Stimulated activated CD8-positive, alpha-beta memory T cell treated with anti-CD3 and anti-CD28 coated beads, Interleukin-7, amount 100 ng/mL, for 1 hour (primary cell): ENCODE measurements around the gene NUFIP2.
A peak's percentile ranks its signal among the peaks of the same experiment; 100 is the strongest.
"Not testable (repeated sequence)": the region's sequence is repeated elsewhere in the genome, so short reads cannot be mapped to it uniquely, and the experiment has no call there.

ENCODE experiments used
- DNase-seq, 2 donors: peaks; one replicate each; pipeline ENCODE4 v3.0.0-alpha.2; 2020; ENCODE audit warnings: low read depth in 2 of 2

The NUFIP2 gene

DNA sequence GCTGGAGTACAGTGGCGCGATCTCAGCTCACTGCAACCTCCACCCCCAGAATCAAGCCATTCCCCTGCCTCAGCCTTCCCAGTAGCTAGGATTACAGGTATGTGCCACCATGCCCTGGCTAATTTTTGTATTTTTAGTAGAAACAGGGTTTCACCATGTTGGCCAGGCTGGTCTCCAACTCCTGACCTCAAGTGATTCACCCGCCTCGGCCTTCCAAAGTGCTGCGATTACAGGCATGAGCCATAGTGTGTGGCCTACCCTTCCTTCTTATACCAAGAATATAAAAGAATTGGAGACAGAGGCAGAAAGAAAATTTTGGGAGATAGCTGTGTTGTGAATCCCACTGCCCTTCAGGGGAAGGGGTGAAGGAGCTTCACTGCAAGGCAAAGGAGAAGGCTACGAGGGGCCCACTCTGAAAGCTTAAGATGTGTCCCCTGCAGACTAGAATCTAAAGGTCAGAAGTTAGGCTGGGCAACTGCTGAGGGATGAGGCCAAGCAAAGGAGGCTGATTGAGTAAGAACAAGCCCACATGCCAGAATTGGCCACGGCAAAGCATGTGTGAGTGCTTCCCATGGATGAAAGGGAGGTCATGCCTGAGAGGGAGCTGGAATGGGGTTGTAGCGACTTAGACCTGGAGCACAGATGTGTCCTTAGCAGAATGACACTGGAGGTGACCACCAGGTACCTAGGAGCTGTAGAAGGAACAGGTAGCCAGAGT lies 55.7 kb downstream of the NUFIP2 start:
- DNase-seq = no peak

DNA sequence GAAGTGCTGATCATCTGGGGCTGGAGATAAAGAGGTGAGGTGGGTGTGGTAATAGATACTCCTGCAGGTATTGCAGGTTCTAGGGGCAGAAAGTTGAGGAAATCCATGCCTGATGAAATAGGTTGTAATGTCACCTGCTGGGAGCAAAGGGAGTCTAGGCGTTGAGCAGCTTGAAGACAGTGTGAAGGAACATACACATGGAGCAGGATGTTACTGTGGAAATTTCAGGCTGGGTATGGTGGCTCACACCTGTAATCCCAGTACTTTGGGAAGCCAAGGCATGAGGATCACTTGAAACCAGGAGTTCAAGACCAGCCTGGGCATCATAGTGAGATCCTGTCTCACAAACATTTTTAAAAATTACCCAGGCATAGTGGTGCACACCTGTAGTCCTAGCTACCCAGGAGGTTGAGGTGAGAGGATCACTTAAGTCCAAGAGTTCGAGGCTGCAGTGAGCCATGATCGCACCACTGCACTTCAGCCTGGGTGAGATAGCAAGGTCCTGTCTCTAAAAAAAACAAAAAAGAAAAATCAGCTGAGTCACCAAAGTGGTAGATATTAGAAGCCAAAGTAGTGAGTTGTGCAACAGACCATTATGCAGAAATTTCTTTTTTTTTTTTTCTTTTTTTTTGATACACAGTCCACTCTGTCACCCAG lies 56.3 kb downstream of the NUFIP2 start:
- DNase-seq = no peak

DNA sequence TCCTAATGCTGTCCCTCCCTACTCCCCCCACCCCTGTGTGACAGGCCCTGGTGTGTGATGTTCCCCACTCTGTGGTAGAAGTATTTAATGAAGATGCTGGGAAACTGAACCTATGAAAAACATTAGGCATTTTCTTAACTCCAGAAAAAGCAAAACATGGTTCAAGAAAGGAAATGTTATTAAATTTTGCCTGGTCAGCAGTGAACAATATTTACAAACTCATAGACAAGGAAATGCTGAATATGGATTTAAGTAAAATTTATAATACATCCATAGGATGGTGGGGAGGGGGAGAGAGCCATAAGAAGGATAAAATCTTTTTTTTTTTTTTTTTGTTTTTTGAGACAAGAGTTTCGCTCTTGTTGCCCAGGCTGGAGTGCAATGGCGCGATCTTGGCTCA lies 58.0 kb downstream of the NUFIP2 start:
- no peak for DNase-seq

DNA sequence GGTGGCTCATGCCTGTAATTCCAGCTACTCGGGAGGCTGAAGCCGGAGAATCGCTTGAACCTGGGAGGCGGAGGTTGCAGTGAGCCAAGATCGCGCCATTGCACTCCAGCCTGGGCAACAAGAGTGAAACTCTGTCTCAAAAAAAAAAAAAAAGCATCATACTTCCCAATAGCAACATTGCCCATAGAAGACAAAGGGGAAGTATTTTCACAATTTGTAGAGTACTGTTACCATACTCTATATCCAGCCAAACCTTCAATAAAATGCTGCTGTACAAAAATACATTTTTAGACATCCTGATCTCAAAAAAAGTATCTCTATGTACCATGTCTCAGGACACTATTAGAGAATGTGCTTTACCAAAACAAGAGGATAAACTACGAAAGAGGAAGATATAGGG lies 59.0 kb downstream of the NUFIP2 start:
- DNase-seq = not testable (repeated sequence)

DNA sequence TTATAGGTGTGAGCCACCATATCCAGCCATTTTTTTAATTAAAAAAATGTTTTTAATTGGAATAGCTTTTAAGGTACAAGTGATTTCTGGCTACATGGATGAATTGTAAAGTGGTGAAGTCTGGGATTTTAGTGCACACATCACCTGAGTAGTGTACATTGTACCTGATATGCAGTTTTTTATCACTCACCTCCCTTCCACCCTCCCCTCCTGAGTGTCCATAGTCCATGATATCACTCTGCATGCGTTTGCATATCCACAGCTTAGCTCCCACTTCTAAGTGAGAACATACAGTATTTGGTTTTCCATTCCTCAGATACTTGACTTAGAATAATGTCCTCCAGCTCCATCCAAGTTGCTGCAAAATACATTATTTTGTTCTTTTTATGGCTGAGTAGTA lies 60.6 kb downstream of the NUFIP2 start:
- DNase-seq = no peak

DNA sequence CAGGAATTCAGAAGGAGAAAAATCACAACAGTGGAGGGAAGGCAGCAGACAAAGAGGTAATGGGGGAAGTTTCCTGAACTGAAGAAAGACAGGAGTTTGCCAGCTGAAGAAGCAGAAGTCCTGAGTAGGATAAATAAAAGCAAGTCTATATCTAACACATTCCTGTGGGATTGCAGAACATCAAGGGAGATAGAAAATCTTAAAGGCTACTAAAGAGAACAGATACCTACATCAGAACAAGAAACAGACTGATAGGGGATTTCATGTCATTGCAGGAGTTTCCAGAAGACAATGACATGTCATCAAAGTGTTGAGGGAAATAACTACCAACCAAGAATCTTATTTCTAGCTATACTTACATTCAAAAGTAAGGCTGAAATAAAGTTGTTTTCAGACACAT lies 68.6 kb downstream of the NUFIP2 start:
- no peak for DNase-seq

DNA sequence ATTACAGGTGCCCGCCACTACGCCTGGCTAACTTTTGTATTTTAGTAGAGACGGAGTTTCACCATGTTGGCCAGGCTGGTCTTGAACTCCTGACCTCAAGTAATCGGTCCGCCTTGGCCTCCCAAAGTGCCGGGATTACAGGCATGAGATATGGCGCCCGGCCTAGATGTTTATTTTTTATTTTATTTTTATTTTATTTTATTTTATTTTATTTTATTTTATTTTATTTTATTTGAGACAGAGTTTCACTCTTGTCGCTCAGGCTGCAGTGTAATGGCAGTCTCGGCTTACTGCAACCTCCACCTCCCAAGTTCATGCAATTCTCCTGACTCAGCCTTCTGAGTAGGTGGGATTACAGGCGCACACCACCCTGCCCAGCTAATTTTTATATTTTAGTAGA lies 72.6 kb downstream of the NUFIP2 start:
- not testable (repeated sequence) for DNase-seq

DNA sequence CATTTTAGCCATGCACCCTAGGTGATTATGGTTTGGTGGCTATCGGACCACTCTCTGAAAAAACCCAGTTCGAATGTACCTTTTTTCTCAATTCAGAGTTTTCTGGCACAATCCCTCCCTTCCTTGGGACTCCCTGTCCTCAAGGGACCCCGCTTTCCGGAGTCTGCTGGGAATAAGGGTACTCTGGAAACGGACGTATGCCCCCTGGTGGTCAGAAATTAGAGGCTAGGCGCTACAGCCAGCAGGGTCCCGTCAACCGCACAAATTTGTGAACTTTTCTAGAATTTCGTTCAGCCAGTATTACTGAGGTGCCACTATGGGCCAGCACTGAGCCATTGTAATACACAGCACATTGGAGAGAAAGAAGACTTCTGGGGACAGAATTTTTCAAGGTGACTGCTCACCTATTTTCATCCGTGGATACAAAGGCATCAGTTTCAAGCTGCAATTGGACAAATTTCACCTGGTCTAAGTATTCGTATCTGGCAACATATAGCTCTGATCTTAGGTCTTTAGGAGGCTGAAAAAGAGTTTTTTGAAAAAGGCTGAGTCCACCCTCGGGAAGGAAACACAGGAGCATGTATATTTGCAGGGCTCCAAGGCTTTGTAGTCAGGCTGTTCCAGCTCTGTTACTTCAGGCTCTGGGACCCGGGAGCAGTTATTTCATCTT lies 74.4 kb downstream of the NUFIP2 start:
- peak; percentile 42 to 47 for DNase-seq

DNA sequence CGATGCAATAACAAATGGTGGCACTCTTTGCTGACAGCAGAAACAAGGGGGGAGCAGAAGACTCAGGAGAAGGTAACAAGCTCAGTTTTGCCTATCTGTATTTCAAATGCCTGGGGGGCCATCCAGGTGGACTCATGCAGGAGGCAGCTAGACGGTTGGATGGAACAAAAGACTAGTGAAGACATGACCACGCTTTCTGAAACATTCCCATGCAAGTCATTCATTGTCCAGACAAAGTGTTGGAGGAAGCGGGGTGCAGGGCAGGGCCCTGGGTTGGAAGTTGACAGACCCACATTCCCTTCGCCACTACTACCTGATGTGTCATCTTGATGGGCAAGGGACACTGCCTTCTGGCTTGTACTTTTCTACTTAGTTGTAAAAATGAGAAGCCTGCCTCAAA lies 77.1 kb downstream of the NUFIP2 start:
- DNase-seq = no peak

DNA sequence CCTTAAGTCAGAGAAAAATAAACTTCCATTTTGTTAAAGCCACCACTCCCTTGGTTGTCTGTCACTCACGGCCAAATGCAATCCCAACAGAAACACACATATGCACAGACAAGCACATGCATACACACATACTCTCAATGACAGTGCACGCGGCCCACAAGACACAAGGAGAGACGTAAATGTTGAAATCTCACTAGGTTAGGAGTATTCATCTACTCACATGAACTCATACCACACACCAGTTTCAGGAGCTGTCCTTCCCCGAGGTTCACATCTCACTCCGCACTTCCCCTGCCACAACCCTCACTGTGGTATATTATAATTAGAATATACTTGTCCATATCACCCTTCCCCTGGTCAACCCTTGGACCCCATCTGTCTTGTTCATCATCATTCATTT lies 77.8 kb downstream of the NUFIP2 start:
- DNase-seq = no peak

DNA sequence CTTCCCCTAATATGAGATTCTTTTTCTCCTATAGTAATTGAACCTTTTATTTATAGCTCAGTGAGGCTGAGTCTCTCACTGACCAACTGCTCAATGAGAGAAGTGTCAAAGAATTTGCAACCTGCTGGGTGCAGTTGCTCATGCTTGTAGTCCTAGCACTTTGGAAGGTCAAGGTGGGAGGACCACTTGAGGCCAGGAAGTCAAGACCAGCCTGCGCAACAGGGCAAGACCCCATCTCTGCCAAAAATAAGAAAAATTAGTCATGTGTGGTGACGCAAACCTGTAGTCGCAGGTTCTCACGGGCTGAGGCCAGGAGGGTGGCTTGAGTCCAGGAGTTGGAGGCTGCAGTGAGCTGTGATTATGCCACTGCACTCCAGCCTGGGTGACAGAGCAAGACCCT lies 78.2 kb downstream of the NUFIP2 start:
- DNase-seq = no peak

DNA sequence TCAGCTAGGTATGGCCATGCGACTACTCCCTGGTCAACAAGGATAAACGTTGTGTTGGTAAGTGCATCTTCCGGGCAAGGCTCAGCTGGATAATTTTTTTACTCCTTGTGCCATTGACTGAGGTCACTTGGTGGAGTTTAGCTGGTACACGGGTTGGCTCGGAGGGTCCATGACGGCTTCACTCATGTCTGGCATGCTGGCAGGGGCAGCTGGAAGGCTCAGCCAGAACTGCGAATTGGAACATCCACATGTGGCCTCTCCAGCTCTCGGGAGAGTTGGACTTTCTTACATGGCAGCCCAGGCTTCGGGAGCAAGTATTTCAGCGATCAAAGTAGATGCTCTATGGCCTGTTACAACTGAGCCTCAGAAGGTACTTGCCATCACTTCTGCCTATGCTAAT lies 78.8 kb downstream of the NUFIP2 start:
- DNase-seq = no peak

DNA sequence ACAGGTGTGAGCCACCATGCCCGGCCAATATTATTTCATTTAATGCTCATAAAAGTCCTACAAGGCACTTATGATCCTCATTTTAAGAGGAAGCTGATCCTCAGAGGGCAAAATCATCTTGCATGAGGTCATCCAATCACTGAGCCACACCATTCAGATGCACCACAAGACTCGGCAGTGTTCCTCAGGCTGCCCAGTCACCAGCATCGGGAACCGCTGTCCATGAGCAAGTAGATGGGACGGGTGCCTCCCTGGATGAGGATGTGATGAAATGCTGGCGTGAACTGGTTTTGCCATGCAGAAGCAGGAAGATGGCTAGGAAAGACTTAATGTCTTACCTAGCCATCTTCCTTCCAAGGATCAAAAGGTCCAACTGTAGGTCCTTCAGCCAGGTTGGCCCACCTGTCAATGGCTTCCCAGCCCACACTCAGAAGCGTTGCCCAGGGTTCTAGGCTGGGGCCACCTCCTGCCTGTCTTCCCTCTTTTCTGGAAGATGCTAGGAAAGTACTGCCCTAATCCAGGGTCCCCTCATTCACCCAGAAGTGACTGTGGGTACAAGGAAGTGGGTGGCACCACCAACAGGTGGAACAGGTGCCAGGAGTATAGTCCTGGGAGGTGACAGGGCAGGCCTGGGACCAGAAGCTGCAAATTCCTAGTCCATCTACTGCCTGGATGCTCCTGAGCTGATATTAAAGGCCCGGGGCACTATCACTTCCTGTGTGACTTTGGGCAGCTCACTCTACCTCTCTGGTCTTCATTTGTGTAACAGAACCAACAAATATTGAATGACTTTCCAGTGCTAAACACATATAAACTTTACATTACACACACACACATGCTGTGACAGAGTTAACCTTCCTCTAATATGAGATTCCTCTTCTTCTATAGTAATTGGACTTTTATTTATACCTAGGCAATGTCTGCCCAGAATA lies 79.5 kb downstream of the NUFIP2 start:
- DNase-seq = no peak

DNA sequence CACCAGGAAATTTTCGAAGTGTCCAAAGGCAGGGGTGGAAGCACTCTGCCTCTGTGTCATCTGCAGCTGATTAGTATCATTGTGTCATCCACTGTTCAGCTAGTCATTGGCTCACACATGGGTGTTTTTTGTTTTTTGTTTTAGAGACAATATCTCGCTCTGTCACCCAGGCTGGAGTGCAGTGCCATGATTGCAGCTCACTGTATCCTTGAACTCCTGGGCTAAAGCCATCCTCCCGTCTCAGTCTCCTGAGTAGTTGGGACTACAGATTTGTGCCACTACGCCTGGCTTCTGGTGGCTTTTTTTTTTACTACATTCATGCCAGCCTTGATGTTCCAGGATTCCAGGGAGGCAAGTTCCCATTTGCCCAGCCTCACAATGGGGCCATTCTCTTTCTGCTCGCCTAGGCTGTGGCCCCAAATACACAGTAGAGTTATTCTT lies 81.2 kb downstream of the NUFIP2 start:
- no peak for DNase-seq

DNA sequence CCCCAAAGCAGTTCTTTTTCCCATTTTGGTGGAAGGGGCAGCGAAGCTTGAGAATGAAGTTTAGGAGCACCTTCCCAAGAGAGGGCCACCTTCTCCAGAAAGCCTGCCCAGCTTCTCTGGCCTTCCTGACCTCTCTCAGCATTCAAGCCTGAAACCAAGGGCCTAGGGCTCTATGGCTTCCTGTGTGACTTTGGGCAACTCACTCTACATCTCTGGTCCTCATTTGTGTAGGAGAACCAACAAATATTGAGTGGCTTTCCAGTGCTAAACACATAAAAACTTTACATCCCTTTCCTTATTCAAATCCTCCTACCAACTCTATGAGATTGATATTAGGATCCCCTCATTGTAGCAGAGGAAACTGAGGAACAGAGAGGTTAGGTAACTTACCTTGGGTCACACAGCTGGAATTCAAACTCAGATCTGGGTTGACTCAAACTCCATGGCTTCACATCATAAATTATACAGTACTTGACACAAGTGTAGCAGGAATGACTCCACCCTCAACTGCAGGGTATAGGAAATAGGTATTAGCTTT lies 81.8 kb downstream of the NUFIP2 start:
- no peak for DNase-seq

DNA sequence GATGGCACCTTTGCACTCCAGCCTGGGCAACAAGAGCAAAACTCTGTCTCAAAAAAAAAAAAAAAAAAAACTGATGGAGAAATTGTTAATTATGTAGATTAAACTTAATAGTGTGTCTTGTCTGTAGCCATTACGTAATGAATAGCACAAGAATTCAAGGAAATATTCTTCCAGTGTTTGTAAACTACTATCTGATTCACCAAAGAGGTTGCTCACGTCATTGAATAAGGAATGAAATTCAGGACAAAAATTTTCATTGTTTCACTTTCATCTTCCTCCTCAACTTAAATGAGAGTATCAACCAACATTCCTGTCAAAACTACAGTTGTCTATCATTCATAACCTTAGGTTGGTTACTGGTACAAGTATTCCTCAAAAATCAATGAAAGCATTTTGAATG lies 83.1 kb downstream of the NUFIP2 start:
- DNase-seq = no peak

DNA sequence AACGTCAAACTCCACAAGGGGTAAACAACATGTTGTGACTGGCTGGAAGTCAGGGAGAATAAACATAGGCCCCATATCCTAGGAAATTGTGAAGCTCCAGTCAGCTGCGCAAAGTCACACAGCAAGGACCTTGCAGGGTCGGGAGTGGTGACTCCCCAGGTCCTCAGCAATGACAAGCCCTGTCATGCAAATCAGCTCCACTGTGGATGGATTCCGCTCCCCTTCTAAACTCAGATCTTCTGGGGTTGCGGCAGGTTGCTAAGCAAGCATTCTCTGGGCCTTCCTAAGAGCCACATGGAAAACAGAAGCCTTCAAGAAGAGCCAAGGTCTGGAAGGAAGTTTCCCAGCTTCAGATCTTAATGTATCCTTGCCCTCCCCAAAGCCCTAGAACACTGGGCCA lies 84.9 kb downstream of the NUFIP2 start:
- DNase-seq = no peak

DNA sequence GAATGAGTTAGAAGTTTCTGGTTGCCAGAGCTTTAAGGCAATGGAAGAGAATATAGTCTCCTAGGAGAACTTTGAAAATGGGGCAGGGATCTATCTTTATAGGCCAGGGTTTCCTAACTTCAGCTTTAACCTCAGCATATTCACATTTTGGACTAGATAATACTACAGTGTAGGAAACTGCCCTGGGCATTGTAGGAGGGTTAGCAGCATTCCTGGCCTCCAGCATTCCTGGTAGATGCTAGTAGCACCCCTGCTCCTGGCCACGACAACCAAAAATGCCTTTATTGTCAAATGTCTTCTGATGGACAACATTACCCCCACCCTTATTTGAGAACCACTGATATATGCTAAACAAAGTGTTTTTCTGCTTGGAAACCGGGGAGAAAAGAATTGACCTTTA lies 86.0 kb downstream of the NUFIP2 start:
- no peak for DNase-seq
